NCI-H1417 (cell line): ENCODE results near the gene TSKS.
A peak's percentile ranks its signal among the peaks of the same experiment; 100 is the strongest.

ENCODE experiments used
- DNase-seq, 3 experiments: peaks; one replicate each; lab custom pipeline; 2025; lab: John Stamatoyannopoulos, UW

The TSKS gene

GRCh38 chr19:49763230-49763629 is at the start of gene TSKS:
Gene TSKS (minus strand): TSS chr19:49763306. CDS start chr19:49763247, 59 bp downstream.
- DNase-seq: no peak

- DNase-seq: no peak
Observed at GRCh38 chr19:49812452-49812996, 49.4 kb upstream of the TSKS start.

DNA sequence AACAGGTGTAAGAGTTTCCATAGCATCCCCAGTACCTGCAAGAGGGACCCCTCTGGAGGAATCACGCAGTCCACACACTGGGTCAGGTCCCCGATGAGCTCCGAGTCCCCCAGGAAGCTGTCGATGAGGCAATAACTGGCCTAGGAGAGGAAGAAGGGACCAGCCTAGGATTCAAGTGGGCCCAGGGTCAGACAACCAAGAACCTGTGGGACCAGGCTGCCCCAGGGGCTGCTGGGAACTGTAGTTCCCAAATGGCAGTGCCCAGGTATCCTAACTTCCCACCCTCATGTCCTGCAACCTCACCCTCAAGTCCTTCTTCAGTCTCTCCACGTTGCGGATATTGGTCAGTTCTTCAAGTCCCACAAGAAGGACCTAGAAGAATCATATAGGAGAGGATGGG is 48.2 kb upstream of the TSKS start:
- DNase-seq: no peak

GRCh38 chr19:49809941-49810389 is 46.9 kb upstream of the TSKS start:
- no peak for DNase-seq

DNA sequence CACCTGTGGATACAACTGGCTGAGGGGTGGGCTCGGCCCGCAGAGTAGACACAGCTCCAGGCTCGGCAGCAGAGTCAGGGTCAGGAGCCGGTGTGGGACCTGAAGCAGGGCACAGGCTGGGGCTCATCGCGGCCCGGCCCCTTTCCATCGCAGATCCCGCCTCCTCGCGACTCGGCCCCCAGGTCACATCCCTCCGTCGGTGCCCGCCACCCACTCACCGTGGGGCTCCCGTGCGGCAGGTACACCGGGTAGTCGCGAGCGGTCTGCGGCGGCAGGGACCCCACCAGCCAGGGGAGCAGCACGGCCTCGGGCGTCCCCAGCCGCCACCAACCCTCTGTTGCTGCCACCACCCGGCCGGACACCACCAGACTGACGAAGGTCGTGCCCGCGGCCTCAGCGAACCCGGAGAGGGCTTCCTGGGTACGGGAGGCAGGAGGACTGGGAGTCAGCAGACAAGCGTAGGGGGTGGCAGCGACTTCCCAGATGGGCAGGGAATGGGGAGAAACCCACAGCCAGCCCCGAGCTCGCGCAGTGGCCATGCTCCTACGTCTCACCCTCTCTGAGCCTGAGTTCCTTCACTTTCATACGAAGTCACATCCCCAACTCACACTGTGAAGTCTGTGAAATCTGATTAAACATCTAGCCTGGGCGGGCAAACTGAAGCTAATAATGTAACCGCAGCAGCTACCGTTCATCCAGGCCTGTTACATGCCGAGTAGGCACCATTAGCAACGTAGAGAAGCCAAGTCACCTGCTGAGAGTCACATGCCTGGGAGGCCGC is 46.2 kb upstream of the TSKS start:
- peak; percentile 62 to 77 (median 68) for DNase-seq

DNA sequence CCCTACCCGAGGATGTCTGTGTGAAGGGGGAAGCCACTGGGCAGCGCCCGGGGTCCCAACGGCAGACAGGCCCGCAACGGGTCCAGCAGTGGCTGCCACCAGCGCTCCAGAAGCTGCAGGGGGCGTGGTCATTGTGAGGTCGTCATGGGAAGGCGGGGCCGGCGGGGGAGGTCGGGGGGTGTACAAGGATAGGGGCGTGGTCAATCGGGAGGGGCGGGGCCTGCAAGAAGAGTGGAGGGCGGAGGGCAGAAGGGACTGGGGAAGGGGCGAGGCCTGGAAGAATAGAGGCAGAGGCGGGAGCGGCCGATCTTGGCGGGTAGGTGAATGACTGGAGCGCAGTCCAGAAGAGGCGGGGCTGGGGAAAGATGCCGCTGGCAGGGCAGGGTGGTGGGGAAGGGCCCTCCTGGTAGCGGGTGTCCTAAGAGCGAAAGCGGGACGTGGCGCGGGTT is 45.6 kb upstream of the TSKS start:
- DNase-seq: peak; percentile 78 to 95 (median 91)

DNA sequence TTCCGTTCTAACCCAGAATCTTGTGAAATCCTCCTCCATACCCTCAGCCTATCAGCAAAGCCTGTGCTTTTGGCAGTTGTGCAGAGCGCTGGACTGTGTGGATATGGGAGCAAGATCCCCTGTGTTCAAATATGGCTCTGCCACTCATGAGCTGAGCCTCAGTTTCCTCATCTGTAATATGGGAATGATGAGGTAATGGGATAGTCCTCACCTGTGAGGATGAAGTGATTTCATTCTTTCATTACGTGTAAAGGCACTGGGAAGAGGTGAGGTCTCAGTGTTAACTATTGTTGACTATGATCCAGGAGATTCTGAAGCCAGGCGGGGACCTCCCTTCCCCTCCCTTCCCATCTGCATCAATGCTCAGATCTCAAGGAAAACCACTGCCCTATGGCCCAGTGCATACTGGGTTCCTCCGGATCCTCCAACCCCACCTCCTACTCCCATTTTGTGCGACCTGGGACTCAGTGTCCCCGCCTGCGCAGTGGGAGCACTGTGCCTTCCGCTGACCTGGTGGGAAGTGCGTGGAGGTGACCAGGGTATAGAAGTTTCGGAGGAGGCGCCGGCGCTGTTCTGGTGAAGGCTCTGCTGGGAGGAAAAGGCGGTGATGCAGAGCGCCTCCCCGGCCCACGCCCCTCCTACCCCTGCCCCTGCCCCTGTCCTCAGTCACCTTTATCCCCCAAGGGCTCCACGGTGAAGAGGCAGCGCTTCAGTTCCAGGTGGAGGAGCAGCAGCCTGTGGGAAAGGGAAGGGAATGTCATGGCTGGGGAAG is 45.0 kb upstream of the TSKS start:
- peak in 1 of 3 experiments; percentile 46 for DNase-seq

GRCh38 chr19:49807058-49807903 is 44.2 kb upstream of the TSKS start:
- DNase-seq: no peak

DNA sequence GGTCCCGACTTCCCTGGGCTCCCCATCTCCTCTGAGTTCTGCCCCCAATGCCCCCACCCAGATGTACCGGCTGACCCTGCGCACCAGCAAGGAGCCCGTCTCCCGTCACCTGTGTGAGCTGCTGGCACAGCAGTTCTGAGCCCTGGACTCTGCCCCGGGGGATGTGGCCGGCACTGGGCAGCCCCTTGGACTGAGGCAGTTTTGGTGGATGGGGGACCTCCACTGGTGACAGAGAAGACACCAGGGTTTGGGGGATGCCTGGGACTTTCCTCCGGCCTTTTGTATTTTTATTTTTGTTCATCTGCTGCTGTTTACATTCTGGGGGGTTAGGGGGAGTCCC is 43.5 kb upstream of the TSKS start:
- no peak for DNase-seq

DNA sequence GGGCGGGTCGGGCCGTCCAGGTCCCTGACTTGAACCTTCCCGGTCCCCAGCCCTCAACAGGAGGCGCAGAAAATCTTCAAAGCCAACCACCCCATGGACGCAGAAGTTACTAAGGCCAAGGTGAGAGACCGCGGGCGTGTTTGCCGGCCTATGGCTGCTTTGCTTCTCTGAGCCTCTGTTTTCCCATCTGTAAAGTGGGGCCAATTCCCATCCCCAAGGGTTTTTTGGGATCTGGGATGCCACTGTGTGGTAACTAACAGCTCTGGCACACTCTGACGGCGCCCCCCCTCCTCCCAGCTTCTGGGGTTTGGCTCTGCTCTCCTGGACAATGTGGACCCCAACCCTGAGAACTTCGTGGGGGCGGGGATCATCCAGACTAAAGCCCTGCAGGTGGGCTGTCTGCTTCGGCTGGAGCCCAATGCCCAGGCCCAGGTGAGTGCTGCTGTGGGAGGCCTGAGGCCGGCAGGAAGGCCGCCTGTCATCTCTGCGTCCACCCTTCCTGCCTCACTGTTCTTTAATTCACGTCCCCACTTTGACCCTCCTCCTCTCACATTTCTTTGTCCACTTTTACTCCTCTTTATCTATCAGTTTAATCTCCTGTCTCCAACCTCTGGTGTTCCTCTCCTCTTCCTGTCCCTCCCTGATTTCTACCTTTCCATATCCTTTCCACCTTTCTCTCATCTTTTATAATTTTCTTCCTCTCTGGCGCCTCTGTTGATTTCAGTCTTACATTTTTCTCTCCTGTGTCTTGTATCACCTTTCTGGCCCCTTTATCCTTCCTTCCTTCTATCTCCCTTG is 42.9 kb upstream of the TSKS start:
- no peak for DNase-seq

DNA sequence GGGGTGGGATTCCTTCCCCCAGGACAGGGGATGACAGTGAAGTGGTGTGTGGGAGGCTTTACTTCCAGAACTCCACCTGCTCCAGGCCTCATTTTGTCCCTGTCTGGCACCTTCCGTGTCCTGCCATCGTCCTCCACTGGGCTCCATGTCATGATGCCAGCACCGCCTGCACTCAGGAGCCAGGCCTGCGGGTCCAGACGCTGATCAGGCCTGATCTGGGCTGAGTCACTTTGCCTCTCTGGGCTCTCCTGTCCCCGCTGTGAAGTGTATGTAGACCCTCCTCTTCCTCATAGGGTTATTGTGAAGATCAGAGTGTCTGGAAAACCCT is 40.4 kb upstream of the TSKS start:
- no peak for DNase-seq

DNA sequence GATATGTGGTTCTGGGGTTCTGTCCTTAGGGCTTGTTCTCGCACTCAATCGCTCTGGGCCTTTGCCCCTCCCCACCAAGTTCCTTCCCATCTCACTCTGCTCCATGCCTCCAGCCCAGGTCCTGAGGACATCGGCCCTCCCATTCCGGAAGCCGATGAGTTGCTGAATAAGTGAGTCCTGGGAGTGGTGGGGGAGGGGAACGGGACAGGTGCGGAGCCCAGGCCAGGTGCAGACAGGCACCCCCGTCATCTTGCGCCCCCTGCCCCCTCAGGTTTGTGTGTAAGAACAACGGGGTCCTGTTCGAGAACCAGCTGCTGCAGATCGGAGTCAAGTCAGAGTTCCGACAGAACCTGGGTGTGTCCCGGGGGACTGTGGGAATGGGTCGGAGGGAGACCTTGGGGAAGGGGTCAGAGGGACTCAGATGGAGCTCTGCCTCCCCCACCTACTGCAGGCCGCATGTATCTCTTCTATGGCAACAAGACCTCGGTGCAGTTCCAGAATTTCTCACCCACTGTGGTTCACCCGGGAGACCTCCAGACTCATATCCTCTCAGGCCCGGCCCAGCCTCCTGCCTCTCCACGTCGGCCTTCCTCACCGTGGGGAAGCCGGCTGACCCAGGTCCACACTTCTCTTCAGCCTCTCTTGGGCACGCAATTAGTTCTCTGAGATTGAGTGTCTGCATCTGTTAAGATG is 39.9 kb upstream of the TSKS start:
- DNase-seq: no peak

DNA sequence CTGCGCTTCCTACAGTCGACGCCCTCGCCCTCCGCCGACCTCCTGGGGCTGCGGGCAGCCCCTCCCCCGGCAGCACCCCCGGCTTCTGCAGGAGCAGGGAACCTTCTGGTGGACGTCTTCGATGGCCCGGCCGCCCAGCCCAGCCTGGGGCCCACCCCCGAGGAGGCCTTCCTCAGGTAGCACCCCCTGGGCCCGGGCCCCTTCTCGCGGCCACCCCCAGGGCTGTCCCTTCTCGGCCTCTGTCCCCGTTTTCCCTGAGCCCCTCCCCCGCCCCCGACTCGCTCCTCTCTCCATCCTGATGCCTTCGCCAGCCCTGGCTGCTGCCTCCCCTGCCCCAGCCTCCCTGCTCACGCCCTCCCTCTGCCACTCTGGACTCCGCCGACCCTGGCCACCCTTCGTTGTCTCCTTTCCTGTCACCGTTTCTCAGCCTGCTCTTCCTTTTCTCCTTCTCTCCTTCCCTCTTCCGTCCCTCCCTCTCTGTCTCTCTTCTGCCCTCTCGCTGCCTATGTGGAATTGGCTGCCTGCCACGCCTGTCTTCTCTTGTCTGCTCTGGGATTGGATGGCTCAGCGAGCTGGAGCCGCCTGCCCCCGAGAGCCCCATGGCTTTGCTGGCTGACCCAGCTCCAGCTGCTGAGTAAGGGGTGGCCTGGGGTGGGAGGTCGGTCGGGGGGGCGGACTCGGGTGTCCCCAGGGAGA is 39.0 kb upstream of the TSKS start:
- peak in 1 of 3 experiments; percentile 76 for DNase-seq

GRCh38 chr19:49801401-49801888 is 38.3 kb upstream of the TSKS start:
- no peak for DNase-seq

DNA sequence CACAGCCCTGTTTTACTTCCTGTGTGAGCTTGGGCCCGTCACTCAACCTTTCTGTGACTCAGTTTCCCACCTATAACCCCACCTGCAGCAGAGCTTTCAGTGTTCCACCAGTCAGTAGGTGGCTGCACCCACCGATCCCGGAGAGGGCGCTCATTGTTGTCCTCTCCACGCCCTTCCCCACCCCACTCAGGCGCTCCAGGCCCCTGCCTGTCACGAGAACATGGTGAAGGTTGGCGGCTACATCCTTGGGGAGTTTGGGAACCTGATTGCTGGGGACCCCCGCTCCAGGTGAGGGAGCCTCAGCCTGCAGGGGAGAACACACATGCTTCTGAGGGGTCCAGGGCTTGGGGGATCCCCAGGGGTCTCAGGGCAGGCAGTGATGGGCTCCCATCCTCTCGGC is 37.7 kb upstream of the TSKS start:
- no peak for DNase-seq

DNA sequence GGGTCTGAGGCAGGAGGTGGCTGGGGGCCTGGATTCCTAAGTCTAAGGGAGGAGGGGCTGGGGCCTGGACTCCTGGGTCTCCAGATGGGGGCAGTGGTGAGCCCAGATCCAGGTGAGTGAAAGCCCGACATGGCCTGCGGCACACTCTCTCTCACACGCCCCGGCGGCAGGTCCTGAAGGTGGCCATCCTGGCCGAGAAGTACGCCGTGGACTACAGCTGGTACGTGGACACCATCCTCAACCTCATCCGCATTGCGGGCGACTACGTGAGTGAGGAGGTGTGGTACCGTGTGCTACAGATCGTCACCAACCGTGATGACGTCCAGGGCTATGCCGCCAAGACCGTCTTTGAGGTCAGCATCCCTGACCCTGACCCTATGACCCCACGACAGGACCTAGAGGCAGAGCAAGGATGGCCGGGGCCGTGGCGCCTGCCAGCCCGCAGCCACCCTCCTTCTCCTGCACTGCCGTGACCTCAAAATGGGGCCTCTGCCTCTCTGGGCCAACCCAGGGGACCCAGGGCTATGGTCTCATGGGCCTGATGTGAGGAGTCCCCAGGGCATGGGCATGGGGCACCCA is 36.8 kb upstream of the TSKS start:
- no peak for DNase-seq

DNA sequence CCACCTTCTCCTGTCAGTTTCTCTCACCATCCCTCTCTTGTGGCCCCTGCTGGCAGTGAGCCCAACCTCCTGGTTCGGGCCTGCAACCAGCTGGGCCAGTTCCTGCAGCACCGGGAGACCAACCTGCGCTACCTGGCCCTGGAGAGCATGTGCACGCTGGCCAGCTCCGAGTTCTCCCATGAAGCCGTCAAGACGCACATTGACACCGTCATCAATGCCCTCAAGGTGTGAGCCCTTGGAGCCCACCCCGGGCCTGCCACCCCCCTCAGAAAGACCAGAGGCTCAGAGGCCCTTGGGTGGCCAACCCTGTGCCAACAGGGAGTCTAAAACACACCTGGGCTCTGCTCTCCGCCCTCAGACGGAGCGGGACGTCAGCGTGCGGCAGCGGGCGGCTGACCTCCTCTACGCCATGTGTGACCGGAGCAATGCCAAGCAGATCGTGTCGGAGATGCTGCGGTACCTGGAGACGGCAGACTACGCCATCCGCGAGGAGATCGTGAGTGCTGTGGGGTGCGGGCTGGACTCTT is 36.2 kb upstream of the TSKS start:
- no peak for DNase-seq

DNA sequence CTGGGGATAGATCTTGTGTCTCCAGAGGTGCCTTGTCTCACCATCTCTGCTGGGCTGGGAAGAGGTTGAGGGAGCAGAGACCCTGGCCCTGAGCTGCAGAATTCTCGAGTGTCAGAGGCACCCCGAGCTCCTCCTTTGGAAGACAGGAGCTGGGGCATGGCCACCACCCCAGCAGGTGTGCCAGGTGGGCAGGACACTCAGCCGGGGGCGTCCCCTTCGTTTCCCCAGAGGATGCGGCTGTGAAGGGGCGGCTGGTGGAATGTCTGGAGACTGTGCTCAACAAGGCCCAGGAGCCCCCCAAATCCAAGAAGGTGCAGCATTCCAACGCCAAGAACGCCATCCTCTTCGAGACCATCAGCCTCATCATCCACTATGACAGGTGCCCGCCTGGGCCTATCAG is 35.5 kb upstream of the TSKS start:
- no peak for DNase-seq

GRCh38 chr19:49795615-49796014 is 32.5 kb upstream of the TSKS start:
- no peak for DNase-seq

DNA sequence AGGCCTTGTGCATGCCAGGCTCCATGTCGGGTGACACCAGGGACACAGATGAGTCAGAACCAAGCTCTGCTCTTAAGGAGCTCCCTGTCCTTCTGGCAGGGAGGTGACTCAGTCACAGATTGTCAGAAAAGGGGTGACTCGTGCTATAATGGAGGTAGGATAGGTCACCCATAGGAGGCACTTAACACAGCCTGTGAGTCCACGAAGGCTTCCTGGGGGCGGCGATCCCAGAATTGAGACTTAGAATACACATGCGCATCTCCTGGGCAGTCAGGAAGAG is 30.4 kb upstream of the TSKS start:
- DNase-seq: no peak
